Effector memory CD8-positive, alpha-beta T cell (primary cell): ENCODE data around the gene NOS1AP.

Source experiments
- ATAC-seq: fragments of 150-1000 bp; cut with Tn5 transposase; replicated peaks from 2 replicates; pipeline ENCODE4 v1.10.0; 2021; ENCODE audit warnings: mild to moderate bottlenecking, moderate library complexity
- DNase-seq, 3 experiments: peaks; one replicate each; pipeline ENCODE4 v3.0.0; 2021
- H3K27ac Mint-ChIP-seq, 2 donors: one replicate each; pipeline ENCODE4 v1.8.0; 2022; ENCODE audit warnings: mild to moderate bottlenecking in 2 of 2, mixed read lengths in 2 of 2, moderate library complexity in 2 of 2
- H3K27me3 Mint-ChIP-seq, 2 donors: one replicate each; pipeline ENCODE4 v1.8.0; 2022; ENCODE audit warnings: mixed read lengths in 2 of 2
- H3K36me3 Mint-ChIP-seq: one replicate; pipeline ENCODE4 v1.8.0; 2022; ENCODE audit warnings: mild to moderate bottlenecking, moderate library complexity, mixed read lengths; ENCODE audit not compliant: insufficient read depth
- H3K4me1 Mint-ChIP-seq, 2 donors: one replicate each; pipeline ENCODE4 v1.8.0; 2022; ENCODE audit warnings: low read depth in 2 of 2, mixed read lengths in 2 of 2
- H3K4me3 Mint-ChIP-seq, 2 donors: one replicate each; pipeline ENCODE4 v1.8.0; 2022; ENCODE audit warnings: mild to moderate bottlenecking in 2 of 2, mixed read lengths in 2 of 2, moderate library complexity in 2 of 2
- H3K9me3 Mint-ChIP-seq, 2 donors: one replicate each; pipeline ENCODE4 v1.8.0; 2022; ENCODE audit warnings: mixed read lengths in 2 of 2

Gene NOS1AP

DNA sequence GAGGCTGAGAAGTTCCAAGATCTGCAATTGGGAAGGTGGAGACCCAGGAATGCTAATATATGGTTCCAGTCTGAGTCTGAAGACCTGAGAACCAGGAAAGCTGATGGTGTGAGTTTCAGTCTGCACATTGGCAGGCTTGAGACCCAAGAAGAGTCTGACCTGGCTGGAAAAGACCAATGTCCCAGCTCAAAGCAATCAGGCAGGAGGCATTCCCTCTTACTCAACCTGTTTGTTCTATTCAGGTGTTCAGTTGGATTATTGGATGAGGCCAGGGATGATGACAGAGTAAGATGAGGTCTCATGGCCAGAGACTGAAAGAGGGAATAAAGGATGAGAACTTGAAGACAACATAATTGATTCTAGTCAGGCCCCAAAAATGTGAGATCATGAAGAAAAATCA lies 257.1 kb downstream of the NOS1AP start:
- H3K27me3 Mint-ChIP-seq, result peaks cover 26 to 48% of the 10 kb centered on the region in 2 donors
- no peaks in the 10 kb centered on the region for H3K36me3 Mint-ChIP-seq
- no peak overlapping the region for H3K27ac Mint-ChIP-seq
- no peak for ATAC-seq
- no peaks in the 10 kb centered on the region for H3K4me1 Mint-ChIP-seq
- no peak for DNase-seq
- H3K9me3 Mint-ChIP-seq, result no peaks in the 10 kb centered on the region
- H3K4me3 Mint-ChIP-seq, result no peak overlapping the region

DNA sequence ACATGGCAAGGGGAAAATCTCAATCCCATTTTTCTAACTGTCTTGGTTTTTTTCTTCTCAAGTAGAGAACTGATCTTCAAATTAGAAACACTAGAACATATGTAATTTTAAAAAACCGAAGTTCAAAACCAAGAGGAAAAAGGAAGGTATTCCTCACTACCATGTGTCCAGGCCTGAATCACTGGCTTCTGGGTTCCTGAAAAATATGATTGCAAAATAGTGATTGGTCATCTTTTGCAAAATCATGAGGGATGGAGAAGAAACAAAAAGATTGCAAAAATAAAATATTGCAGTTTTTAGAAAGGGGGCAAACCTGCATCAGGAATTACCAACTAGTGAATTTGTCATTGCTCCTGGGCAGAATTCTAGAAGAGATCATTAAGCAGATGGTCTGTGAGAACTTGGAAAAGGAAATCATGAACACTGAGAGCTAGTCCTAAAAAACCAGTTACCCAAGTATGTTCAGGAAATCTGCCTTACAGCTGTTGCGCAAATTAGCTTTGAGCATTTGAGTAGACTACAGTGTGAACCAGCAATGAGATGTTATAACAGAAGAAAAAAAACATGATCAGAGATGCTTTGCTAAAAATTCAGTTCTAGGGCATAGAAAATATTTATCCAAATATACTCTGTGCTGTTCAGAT lies 257.8 kb downstream of the NOS1AP start:
- ATAC-seq (no peak), DNase-seq (no peak)
- no peaks in the 10 kb centered on the region for H3K36me3 Mint-ChIP-seq
- H3K27me3 Mint-ChIP-seq, result peaks cover 32 to 54% of the 10 kb centered on the region in 2 donors
- no peaks in the 10 kb centered on the region for H3K4me1 Mint-ChIP-seq
- no peak overlapping the region for H3K4me3 Mint-ChIP-seq
- no peaks in the 10 kb centered on the region for H3K9me3 Mint-ChIP-seq
- H3K27ac Mint-ChIP-seq, result no peak overlapping the region

DNA sequence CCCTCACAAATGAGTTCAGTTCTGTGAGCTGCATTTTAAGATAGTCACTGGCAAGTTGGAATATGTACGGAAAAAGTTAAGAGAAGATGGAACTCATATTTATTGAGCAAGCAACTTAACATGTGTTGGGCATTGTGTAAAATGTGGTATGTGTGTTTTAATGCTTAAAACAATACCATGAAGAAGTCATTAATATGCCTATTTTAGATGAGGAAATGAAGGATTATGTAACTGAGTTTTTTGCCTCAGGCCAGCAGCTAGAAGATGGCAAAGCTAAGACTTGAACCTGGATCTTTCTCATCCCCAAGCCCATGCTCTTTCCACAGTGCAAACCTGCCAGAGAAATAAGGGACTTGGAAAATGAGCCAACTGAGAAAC lies 258.3 kb downstream of the NOS1AP start:
- Mint-ChIP-seq H3K4me1 (no peaks in the 10 kb centered on the region), H3K36me3 (no peaks in the 10 kb centered on the region), H3K27me3 (peaks cover 31 to 56% of the 10 kb centered on the region in 2 donors), H3K4me3 (no peak overlapping the region), H3K9me3 (no peaks in the 10 kb centered on the region), H3K27ac (no peak overlapping the region)
- ATAC-seq (no peak), DNase-seq (no peak)

DNA sequence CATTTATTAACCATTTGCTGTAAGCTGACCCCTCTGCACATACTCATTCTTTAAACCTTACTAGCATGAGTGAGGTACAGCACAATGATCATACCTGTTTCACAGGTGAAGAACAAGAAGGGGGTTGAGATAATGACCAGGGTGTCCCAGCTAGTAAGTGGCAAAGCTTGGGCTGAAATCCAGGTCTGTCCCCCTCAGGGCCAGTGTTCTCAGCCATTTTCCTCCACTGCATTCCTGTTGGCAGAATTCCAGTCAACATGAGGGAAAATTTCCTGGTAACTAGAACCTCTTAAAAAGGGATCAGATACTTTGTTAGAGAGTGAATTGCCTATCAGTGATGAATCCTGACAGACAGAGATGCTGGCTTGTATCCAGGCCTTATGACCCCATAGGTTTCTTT lies 259.0 kb downstream of the NOS1AP start:
- Mint-ChIP-seq H3K9me3 (no peaks in the 10 kb centered on the region), H3K4me3 (no peak overlapping the region), H3K4me1 (no peaks in the 10 kb centered on the region), H3K36me3 (no peaks in the 10 kb centered on the region), H3K27ac (no peak overlapping the region), H3K27me3 (peaks cover 28 to 49% of the 10 kb centered on the region in 2 donors)
- no peak for ATAC-seq
- DNase-seq, result no peak

DNA sequence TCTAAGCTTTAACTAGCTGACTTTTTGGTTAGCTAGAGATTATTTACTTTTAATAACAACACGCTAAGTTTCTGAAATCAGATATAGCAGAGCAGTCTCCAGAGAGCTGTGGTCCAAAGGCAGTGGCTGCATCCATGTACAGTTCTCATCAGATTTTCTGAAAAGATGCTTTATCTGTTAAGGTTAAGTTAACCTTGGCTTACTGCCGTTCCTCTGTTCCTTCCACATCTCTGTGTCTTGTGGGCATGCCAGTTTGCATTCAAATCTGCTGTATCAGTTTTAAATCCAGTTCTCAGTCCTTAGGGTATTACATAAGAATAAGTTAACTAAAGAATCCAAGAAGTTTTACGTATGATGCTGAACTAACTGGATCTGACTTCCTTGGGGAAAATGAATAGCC lies 260.3 kb downstream of the NOS1AP start:
- no peaks in the 10 kb centered on the region for H3K36me3 Mint-ChIP-seq
- no peak overlapping the region for H3K27ac Mint-ChIP-seq
- H3K27me3 Mint-ChIP-seq, result peaks cover 28 to 47% of the 10 kb centered on the region in 2 donors
- H3K4me3 Mint-ChIP-seq, result no peak overlapping the region
- no peaks in the 10 kb centered on the region for H3K9me3 Mint-ChIP-seq
- ATAC-seq (no peak), DNase-seq (no peak)
- H3K4me1 Mint-ChIP-seq, result no peaks in the 10 kb centered on the region

DNA sequence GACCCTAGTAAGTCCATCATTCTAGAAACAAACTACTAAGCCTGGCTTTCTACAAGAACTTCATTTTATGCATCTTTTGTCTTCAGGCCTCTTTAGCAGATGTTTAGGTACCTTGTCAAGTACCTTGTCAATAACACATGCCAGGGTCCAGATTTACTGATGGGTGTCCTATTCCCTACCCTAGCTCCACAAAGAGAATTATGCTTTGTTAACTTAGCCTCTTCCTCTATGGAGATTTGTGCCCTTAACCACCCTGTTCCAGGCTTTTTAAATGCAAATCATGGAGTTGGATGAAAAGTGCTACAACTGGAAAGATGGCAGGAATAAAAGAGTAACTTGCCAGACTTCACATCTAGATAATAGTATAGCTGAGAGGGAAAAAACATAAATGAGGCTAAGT lies 264.5 kb downstream of the NOS1AP start:
- Mint-ChIP-seq H3K9me3 (no peaks in the 10 kb centered on the region), H3K4me3 (no peak overlapping the region), H3K4me1 (no peaks in the 10 kb centered on the region), H3K36me3 (no peaks in the 10 kb centered on the region), H3K27me3 (peaks cover 45 to 47% of the 10 kb centered on the region in 2 donors), H3K27ac (no peak overlapping the region)
- no peak for ATAC-seq
- DNase-seq, result no peak

GRCh38 chr1:162335126-162335525 lies 265.6 kb downstream of the NOS1AP start:
- Mint-ChIP-seq H3K9me3 (no peaks in the 10 kb centered on the region), H3K27ac (no peak overlapping the region), H3K4me1 (no peaks in the 10 kb centered on the region), H3K27me3 (peaks cover 42 to 57% of the 10 kb centered on the region in 2 donors), H3K4me3 (no peak overlapping the region), H3K36me3 (no peaks in the 10 kb centered on the region)
- DNase-seq (no peak), ATAC-seq (no peak)

DNA sequence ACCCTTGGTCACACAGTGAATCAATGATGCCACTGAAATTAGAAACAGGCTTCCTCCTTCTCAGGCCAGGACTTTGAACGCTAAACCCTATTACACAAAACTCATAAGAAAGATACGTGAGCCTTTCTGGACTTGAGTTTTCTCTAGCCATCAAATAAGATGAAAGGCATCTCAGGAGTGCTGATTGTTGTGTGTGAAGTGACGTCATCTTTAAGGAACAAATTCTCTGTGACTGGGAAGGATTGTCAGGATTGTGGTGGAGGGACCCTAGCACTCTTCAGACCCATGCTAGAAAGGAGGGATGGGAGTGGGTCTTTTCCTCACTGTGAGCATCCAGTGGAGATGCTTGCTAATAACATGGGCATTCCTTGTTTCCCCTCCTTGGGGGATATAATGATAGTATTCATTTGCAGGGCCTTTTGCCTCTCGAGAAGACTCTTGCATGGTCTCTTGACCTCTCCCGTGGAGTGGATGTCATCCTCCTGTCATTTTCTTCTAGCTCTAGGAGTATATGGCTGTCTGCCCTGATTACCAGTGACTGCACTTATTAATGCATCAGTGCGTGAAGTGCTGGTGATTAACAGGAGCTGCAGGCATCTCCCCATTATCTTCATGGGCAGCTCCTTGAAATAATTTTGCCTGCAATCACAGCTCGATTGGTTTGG lies 267.3 kb downstream of the NOS1AP start:
- no peak overlapping the region for H3K27ac Mint-ChIP-seq
- no peak overlapping the region for H3K4me3 Mint-ChIP-seq
- peaks cover 36 to 53% of the 10 kb centered on the region in 2 donors for H3K27me3 Mint-ChIP-seq
- no peaks in the 10 kb centered on the region for H3K4me1 Mint-ChIP-seq
- H3K36me3 Mint-ChIP-seq, result no peaks in the 10 kb centered on the region
- ATAC-seq, result no peak
- DNase-seq, result no peak
- H3K9me3 Mint-ChIP-seq, result no peaks in the 10 kb centered on the region

- Mint-ChIP-seq H3K27ac (no peak overlapping the region), H3K9me3 (no peaks in the 10 kb centered on the region), H3K27me3 (peaks cover 20 to 49% of the 10 kb centered on the region in 2 donors), H3K4me1 (no peaks in the 10 kb centered on the region), H3K4me3 (no peak overlapping the region), H3K36me3 (no peaks in the 10 kb centered on the region)
- no peak for DNase-seq
- no peak for ATAC-seq
These were observed 273.0 kb downstream of the NOS1AP start for GRCh38 chr1:162342452-162342983.

- no peaks in the 10 kb centered on the region for H3K4me1 Mint-ChIP-seq
- peaks cover 26 to 39% of the 10 kb centered on the region in 2 donors for H3K27me3 Mint-ChIP-seq
- ATAC-seq (no peak), DNase-seq (no peak)
- no peaks in the 10 kb centered on the region for H3K36me3 Mint-ChIP-seq
- no peaks in the 10 kb centered on the region for H3K9me3 Mint-ChIP-seq
- no peak overlapping the region for H3K27ac Mint-ChIP-seq
- H3K4me3 Mint-ChIP-seq, result no peak overlapping the region
These were observed 274.0 kb downstream of the NOS1AP start for GRCh38 chr1:162343470-162343869.

- H3K27ac Mint-ChIP-seq, result no peak overlapping the region
- no peaks in the 10 kb centered on the region for H3K36me3 Mint-ChIP-seq
- H3K4me1 Mint-ChIP-seq, result no peaks in the 10 kb centered on the region
- no peaks in the 10 kb centered on the region for H3K9me3 Mint-ChIP-seq
- H3K4me3 Mint-ChIP-seq, result no peak overlapping the region
- peaks cover 18 to 37% of the 10 kb centered on the region in 2 donors for H3K27me3 Mint-ChIP-seq
- DNase-seq (no peak), ATAC-seq (no peak)
These were observed 277.8 kb downstream of the NOS1AP start for GRCh38 chr1:162347281-162347680.

GRCh38 chr1:162349635-162350330 lies 280.3 kb downstream of the NOS1AP start:
- H3K27ac Mint-ChIP-seq, result no peak overlapping the region
- peaks cover 28 to 58% of the 10 kb centered on the region in 2 donors for H3K27me3 Mint-ChIP-seq
- ATAC-seq (no peak), DNase-seq (no peak)
- H3K4me1 Mint-ChIP-seq, result no peaks in the 10 kb centered on the region
- H3K36me3 Mint-ChIP-seq, result no peaks in the 10 kb centered on the region
- no peak overlapping the region for H3K4me3 Mint-ChIP-seq
- no peaks in the 10 kb centered on the region for H3K9me3 Mint-ChIP-seq

DNA sequence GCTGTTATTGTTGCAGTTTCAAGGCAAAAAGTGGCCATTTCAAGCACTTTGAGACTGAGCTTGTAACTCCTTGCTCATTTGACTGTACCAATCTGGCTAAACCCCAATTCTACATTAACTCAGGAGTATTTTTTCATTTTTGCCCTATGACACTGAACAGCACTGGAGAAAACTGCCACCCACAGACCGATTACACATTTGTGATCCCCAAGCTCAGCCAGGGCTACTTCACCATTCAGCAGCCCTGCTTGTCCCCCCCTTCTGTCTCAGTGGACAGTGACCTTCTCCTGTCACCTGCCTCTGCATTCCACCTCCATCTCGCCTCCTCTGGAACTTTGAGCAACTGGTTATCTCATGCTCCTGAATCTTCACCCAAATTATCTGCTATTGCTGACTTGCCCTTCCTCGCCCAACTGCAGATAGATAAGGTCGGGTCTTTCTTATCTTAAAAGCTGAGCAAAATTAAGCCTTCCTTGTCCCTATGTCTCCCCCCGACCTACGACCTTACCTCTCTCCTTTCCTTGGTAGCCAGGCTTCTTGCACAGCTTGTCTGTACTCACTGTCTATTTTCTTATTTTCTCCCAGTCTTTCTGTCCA lies 281.9 kb downstream of the NOS1AP start:
- H3K27ac Mint-ChIP-seq, result no peak overlapping the region
- DNase-seq (no peak), ATAC-seq (no peak)
- H3K36me3 Mint-ChIP-seq, result no peaks in the 10 kb centered on the region
- no peaks in the 10 kb centered on the region for H3K9me3 Mint-ChIP-seq
- no peak overlapping the region for H3K4me3 Mint-ChIP-seq
- H3K27me3 Mint-ChIP-seq, result peaks cover 44 to 66% of the 10 kb centered on the region in 2 donors
- no peaks in the 10 kb centered on the region for H3K4me1 Mint-ChIP-seq
